HL-60/S4 treated with phorbol 12-myristate 13-acetate at 8.2 ng/mL for 4 days and 3 days (cell line): ENCODE measurements around the gene GLG1.
"Not testable (repeated sequence)": the region's sequence is repeated elsewhere in the genome, so short reads cannot be mapped to it uniquely, and the experiment has no call there.

ENCODE experiments used
- in situ Hi-C: fragments of 300-500 bp; cut with MboI; formaldehyde crosslinking; loops from 2 replicates; pipeline ENCODE4 v1.15.0; 2022; ENCODE audit warnings: low sequenced_read_pairs

Gene GLG1

GRCh38 chr16:74606521-74607309, at the start of gene GLG1:
GLG1 (minus strand) TSS chr16:74607114; CDS start chr16:74607094, 20 bp downstream.
- in situ Hi-C loops = no loop called here

GRCh38 chr16:74654536-74655050, 47.7 kb upstream of the GLG1 start:
- in situ Hi-C loops = no loop called here

- in situ Hi-C loops = not testable (repeated sequence)
Measured at GRCh38 chr16:74652883-74653282, 46.0 kb upstream of the GLG1 start.

GRCh38 chr16:74652249-74652648, 45.3 kb upstream of the GLG1 start:
- in situ Hi-C loops = no loop called here

GRCh38 chr16:74651841-74652240, 44.9 kb upstream of the GLG1 start:
- in situ Hi-C loops = no loop called here

GRCh38 chr16:74650966-74651567, 44.2 kb upstream of the GLG1 start:
- in situ Hi-C loops = no loop called here

- in situ Hi-C loops = no loop called here
Measured at GRCh38 chr16:74649839-74650504, 43.1 kb upstream of the GLG1 start.

- in situ Hi-C loops = no loop called here
Measured at GRCh38 chr16:74641969-74642368, 35.1 kb upstream of the GLG1 start.

GRCh38 chr16:74637742-74638453, 31.0 kb upstream of the GLG1 start:
- in situ Hi-C loops = no loop called here

- in situ Hi-C loops = no loop called here
Measured at GRCh38 chr16:74635303-74635702, 28.4 kb upstream of the GLG1 start.

- in situ Hi-C loops = no loop called here
Measured at GRCh38 chr16:74633686-74634085, 26.8 kb upstream of the GLG1 start.

GRCh38 chr16:74627506-74628220, 20.7 kb upstream of the GLG1 start:
- in situ Hi-C loops = no loop called here

- in situ Hi-C loops = no loop called here
Measured at GRCh38 chr16:74626741-74627416, 20.0 kb upstream of the GLG1 start.

- in situ Hi-C loops = no loop called here
Measured at GRCh38 chr16:74625500-74626350, 18.8 kb upstream of the GLG1 start.

GRCh38 chr16:74623839-74624235, 16.9 kb upstream of the GLG1 start:
- in situ Hi-C loops = no loop called here

GRCh38 chr16:74623214-74623838, 16.4 kb upstream of the GLG1 start:
- in situ Hi-C loops = no loop called here

- in situ Hi-C loops = no loop called here
Measured at GRCh38 chr16:74622005-74622404, 15.1 kb upstream of the GLG1 start.

- in situ Hi-C loops = no loop called here
Measured at GRCh38 chr16:74617206-74617788, 10.4 kb upstream of the GLG1 start.
